MCF 10A (cell line): ENCODE results near the gene POU2AF1. TPM values are rescaled to one million over a fixed set of nuclear protein-coding genes. Genes with fewer than 3 reads are reported as not detected.

ENCODE experiments used
- BruUV-seq: library from RNA; stranded (reverse); fragments of 400-500 nt; replicated peaks from 2 replicates; lab custom pipeline; 2021; lab: Mats Ljungman, UMichigan
- CTCF ChIA-PET: fragments of 300-600 bp; sonication (Branson Sonifier 250); formaldehyde crosslinking; extraction: SDS; loops from one replicate; lab custom pipeline; 2021; ENCODE audit warnings: antibody characterized with exemption, inconsistent platforms; lab: Yijun Ruan, JAX
- POLR2A ChIA-PET: fragments of 300-600, 350-650 bp; sonication (Branson Sonifier 250); formaldehyde crosslinking; extraction: SDS; loops from one replicate; lab custom pipeline; 2020; ENCODE audit warnings: antibody characterized with exemption, inconsistent platforms; lab: Yijun Ruan, JAX
- DNase-seq: peaks from one replicate; pipeline ENCODE4 v3.0.0-alpha.2; 2018; ENCODE audit not compliant: unreplicated experiment
- H3K27ac Mint-ChIP-seq: one replicate; pipeline ENCODE4 v1.8.0; 2022; ENCODE audit warnings: mild to moderate bottlenecking, low read depth, mixed read lengths; ENCODE audit not compliant: unreplicated experiment
- H3K27me3 Mint-ChIP-seq: one replicate; pipeline ENCODE4 v1.8.0; 2022; ENCODE audit warnings: mixed read lengths; ENCODE audit not compliant: insufficient read depth, unreplicated experiment
- H3K36me3 Mint-ChIP-seq: one replicate; pipeline ENCODE4 v1.8.0; 2022; ENCODE audit warnings: mild to moderate bottlenecking, moderate library complexity, mixed read lengths; ENCODE audit not compliant: insufficient read depth, unreplicated experiment
- H3K4me1 Mint-ChIP-seq: one replicate; pipeline ENCODE4 v1.8.0; 2022; ENCODE audit warnings: mixed read lengths; ENCODE audit not compliant: insufficient read depth, unreplicated experiment
- H3K4me3 Mint-ChIP-seq: one replicate; pipeline ENCODE4 v1.8.0; 2022; ENCODE audit warnings: mild to moderate bottlenecking, moderate library complexity, mixed read lengths; ENCODE audit not compliant: unreplicated experiment
- H3K9me3 Mint-ChIP-seq: one replicate; pipeline ENCODE4 v1.8.0; 2022; ENCODE audit warnings: mixed read lengths; ENCODE audit not compliant: unreplicated experiment
- intact Hi-C: fragments of 100-400 bp; cut with micrococcal nuclease; formaldehyde crosslinking; loops from 2 replicates; pipeline ENCODE4 v1.14.1; 2022
- total RNA-seq: library from RNA; stranded (reverse); gene quantifications from 2 replicates; pipeline ENCODE4 v1.2.3, GENCODE V29; 2022
- TF ChIP-seq, protein P1 (sequence below): fragments of 200-600 bp; IDR thresholded peaks from one replicate; pipeline ENCODE4 v1.8.0; 2022; ENCODE audit warnings: antibody characterized with exemption, mild to moderate bottlenecking; ENCODE audit not compliant: unreplicated experiment

Gene POU2AF1
- total RNA-seq, 1 experiment from 2014 or later, result not detected

DNA sequence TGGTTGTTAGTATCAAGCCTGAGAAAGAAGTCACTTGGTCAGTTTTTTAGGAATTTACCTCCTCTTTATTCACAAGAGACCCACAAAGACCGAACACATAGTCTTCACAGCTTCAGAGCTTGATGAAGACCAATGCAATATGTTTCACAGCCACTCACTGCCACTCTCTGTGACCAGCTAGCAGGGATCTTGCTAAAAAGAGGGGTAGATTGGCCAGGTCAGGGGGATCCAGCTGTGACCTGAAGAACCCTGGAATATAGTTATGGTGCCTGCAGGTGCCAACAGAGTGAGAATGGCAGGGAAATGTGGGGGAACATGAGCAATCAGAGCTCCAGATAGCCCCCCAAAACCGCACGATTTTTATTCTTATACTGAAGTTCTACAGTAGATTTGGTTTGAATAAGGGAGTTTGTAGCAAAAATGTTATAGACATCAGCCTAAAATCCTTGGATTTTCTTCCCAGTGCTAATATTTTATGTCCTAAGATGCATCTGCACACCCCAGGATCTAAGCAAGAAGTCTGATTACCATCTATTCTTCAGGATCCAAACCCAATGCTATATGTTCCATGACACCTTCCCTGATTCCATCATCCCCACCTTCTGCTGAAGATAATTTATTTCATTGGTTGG lies 8.7 kb downstream of the POU2AF1 start:
- TF ChIP-seq, protein P1, sequence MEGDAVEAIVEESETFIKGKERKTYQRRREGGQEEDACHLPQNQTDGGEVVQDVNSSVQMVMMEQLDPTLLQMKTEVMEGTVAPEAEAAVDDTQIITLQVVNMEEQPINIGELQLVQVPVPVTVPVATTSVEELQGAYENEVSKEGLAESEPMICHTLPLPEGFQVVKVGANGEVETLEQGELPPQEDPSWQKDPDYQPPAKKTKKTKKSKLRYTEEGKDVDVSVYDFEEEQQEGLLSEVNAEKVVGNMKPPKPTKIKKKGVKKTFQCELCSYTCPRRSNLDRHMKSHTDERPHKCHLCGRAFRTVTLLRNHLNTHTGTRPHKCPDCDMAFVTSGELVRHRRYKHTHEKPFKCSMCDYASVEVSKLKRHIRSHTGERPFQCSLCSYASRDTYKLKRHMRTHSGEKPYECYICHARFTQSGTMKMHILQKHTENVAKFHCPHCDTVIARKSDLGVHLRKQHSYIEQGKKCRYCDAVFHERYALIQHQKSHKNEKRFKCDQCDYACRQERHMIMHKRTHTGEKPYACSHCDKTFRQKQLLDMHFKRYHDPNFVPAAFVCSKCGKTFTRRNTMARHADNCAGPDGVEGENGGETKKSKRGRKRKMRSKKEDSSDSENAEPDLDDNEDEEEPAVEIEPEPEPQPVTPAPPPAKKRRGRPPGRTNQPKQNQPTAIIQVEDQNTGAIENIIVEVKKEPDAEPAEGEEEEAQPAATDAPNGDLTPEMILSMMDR, result no peak
- ChIA-PET POLR2A (interaction anchor here (1.4 kb wide), 1 partner anchor 9 kb away, joined by 7 read pairs; no protein-coding TSS in a partner anchor), CTCF (interaction anchor here (1.0 kb wide), 1 partner anchor 77 kb away, joined by 3 read pairs; no protein-coding TSS in a partner anchor)
- no TSS peak for BruUV-seq
- Mint-ChIP-seq H3K27me3 (no peaks in the 10 kb centered on the region), H3K36me3 (no peaks in the 10 kb centered on the region), H3K9me3 (no peaks in the 10 kb centered on the region), H3K4me3 (no peak overlapping the region), H3K27ac (no peak overlapping the region), H3K4me1 (peaks cover 7% of the 10 kb centered on the region)
- intact Hi-C loops, result no loop called here
- DNase-seq, result no peak

DNA sequence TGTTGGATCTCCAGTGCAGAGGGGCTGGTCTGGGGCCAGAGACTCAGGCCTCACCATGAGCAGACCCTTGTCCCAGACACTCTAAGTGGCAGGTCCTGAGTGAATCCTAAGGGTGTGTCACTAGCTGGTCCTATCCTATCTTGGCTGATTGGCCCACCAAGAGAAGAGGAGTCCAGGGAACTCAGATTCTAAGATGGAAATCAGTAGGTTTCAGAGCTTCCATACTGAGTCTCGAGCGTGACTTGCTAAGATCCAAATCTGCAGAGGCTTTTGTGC lies 10.9 kb downstream of the POU2AF1 start:
- TF ChIP-seq, protein P1, result no peak
- H3K36me3 Mint-ChIP-seq, result no peaks in the 10 kb centered on the region
- BruUV-seq, result no TSS peak
- CTCF ChIA-PET, result interaction anchor here (0.5 to 1.0 kb wide), 2 partner anchors 53 to 56 kb away, joined by 3 to 5 read pairs; no protein-coding TSS in a partner anchor
- POLR2A ChIA-PET, result interaction anchor here (0.6 to 1.1 kb wide), 2 partner anchors 24 to 474 kb away, joined by 3 read pairs; no protein-coding TSS in a partner anchor
- no peaks in the 10 kb centered on the region for H3K27me3 Mint-ChIP-seq
- DNase-seq, result no peak
- H3K9me3 Mint-ChIP-seq, result no peaks in the 10 kb centered on the region
- H3K4me3 Mint-ChIP-seq, result no peak overlapping the region
- H3K4me1 Mint-ChIP-seq, result peaks cover 7% of the 10 kb centered on the region
- no peak overlapping the region for H3K27ac Mint-ChIP-seq
- intact Hi-C loops, result no loop called here

DNA sequence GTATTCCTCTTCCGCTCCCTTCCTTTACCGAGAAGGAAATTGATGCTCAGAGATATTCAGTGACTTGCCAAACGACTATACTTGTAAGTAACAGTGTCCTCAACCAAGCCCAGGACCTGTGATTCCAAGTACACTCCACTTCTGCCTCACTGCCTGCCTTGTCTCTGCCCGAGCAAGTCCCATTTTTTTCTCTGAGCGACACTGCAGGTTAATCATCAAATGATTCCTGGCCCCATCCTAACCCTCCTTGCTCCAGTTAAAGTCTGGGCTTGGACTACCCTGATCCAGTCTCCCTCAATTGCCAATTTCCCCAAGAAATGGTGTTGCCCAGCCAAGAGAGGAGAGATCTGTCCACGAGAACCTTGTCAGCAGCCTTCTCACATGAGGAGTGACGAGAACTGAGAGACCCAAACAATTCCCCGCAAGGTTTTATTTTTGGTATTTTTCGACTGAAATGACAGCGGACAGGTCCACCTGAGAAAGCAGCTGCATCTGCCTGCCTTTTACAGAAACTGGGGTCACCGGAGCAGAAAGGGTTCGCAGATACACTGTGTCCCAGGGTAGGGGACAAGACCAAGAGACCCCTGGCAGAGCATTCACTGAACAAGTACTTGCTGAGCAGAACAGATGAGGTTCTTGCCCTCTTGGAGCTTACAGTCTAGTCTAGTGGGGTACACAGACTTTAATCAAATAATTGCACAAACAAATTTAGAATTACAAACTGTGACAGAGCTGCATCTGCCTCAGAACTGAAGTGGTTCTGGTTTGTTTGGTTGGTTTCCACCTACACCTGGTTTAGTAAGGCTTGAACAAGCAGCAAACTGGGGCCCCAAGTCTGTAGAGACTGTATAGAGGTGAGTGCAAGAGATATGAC lies 11.4 kb downstream of the POU2AF1 start:
- ChIA-PET CTCF (interaction anchor here (0.6 to 1.0 kb wide), 2 partner anchors 56 to 553 kb away, joined by 5 read pairs; no protein-coding TSS in a partner anchor), POLR2A (interaction anchor here (0.6 to 1.1 kb wide), 2 partner anchors 23 to 474 kb away, joined by 3 read pairs; no protein-coding TSS in a partner anchor)
- no peaks in the 10 kb centered on the region for H3K9me3 Mint-ChIP-seq
- peaks cover 7% of the 10 kb centered on the region for H3K4me1 Mint-ChIP-seq
- BruUV-seq, result no TSS peak
- H3K36me3 Mint-ChIP-seq, result no peaks in the 10 kb centered on the region
- H3K27me3 Mint-ChIP-seq, result no peaks in the 10 kb centered on the region
- intact Hi-C loops, result no loop called here
- TF ChIP-seq, protein P1, result no peak
- no peak for DNase-seq
- no peak overlapping the region for H3K4me3 Mint-ChIP-seq
- peak overlapping the region; percentile 85 for H3K27ac Mint-ChIP-seq
